A549 (cell line): Measurements from ENCODE around the gene RAPGEF4.

Source experiments
- CBX8 ChIP-seq: fragments of 200-600 bp; sonication (generic); IDR thresholded peaks from 2 replicates; pipeline ENCODE4 v1.6.1; 2016
- POLR2A ChIP-seq: IDR thresholded peaks from 2 replicates; pipeline ENCODE4 v1.6.1; 2012; ENCODE audit warnings: mild to moderate bottlenecking, low read length
- POLR2AphosphoS2 ChIP-seq: conservative IDR thresholded peaks from 2 replicates; pipeline ENCODE4 v1.6.1; 2012; ENCODE audit warnings: low read length, improper control_type of control experiment, inconsistent platforms
- TF ChIP-seq, protein P1 (sequence below): fragments of >200 bp; sonication (Bioruptor Twin); formaldehyde crosslinking; IDR thresholded peaks from 3 replicates; pipeline ENCODE4 v1.5.1; 2016

DNA sequence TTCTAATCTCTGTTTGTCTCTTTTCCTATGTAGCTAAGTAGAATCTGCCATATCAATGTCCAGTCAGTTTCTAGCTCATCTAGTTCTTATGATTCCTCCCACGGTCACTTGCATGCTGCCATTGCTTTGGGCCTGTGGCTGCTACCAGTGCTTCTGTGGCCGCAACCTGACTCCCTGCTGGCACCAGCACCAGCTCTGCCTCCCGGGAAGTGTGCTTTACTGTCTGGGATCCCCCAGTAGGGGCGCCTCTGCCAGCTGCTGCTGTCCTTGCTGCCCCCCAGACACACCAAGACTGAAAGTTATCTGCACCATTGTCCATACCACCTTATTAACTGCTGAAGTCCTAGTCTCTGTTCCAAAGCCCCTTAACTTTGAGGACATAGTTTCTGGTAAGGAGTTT lies 56.3 kb downstream of the RAPGEF4 start:
- TF ChIP-seq, protein P1, sequence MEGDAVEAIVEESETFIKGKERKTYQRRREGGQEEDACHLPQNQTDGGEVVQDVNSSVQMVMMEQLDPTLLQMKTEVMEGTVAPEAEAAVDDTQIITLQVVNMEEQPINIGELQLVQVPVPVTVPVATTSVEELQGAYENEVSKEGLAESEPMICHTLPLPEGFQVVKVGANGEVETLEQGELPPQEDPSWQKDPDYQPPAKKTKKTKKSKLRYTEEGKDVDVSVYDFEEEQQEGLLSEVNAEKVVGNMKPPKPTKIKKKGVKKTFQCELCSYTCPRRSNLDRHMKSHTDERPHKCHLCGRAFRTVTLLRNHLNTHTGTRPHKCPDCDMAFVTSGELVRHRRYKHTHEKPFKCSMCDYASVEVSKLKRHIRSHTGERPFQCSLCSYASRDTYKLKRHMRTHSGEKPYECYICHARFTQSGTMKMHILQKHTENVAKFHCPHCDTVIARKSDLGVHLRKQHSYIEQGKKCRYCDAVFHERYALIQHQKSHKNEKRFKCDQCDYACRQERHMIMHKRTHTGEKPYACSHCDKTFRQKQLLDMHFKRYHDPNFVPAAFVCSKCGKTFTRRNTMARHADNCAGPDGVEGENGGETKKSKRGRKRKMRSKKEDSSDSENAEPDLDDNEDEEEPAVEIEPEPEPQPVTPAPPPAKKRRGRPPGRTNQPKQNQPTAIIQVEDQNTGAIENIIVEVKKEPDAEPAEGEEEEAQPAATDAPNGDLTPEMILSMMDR = no peak
- no peak for TF ChIP-seq POLR2AphosphoS2
- no peak for TF ChIP-seq POLR2A
- TF ChIP-seq CBX8 = no peak
